ENCODE measurements around the gene CCL19.

- TF ChIP-seq CTCF (IDR thresholded peaks at IDR 0.05) (no peak), POLR2A (IDR thresholded peaks at IDR 0.05) (no peak), EP300 (IDR thresholded peaks at IDR 0.05) (no peak)
Measured at GRCh38 chr9:34716711-34717110, 25.6 kb upstream of the CCL19 start.
